GM19395 (cell line): ENCODE data around the gene FOSL1.

Experiments used
- ATAC-seq: cut with Tn5 transposase; IDR thresholded peaks from one replicate; pipeline ENCODE4 v1.9.1; 2021; ENCODE audit warnings: mild to moderate bottlenecking, moderate library complexity; ENCODE audit not compliant: unreplicated experiment

The FOSL1 gene

GRCh38 chr11:65865550-65866172, 34.5 kb downstream of the FOSL1 start:
- ATAC-seq = no peak

GRCh38 chr11:65864706-65865471, 35.3 kb downstream of the FOSL1 start:
- ATAC-seq = no peak

GRCh38 chr11:65863889-65864705, 36.1 kb downstream of the FOSL1 start:
- ATAC-seq = no peak

- no peak for ATAC-seq
Measured at GRCh38 chr11:65862941-65863888, 37.0 kb downstream of the FOSL1 start.

GRCh38 chr11:65862191-65862735, 37.9 kb downstream of the FOSL1 start:
- ATAC-seq = no peak

- ATAC-seq = no peak
Measured at GRCh38 chr11:65861533-65862183, 38.5 kb downstream of the FOSL1 start.

GRCh38 chr11:65861165-65861505, 39.1 kb downstream of the FOSL1 start:
- no peak for ATAC-seq

- ATAC-seq = peak; percentile 34
Measured at GRCh38 chr11:65860278-65861164, 39.7 kb downstream of the FOSL1 start, which contains the start of gene MUS81. TSS of gene MUS81 (plus strand) at chr11:65860433. CDS start at chr11:65860754, 321 bp downstream.

- no peak for ATAC-seq
Measured at GRCh38 chr11:65859812-65860277, 40.3 kb downstream of the FOSL1 start.

GRCh38 chr11:65859095-65859811, 40.9 kb downstream of the FOSL1 start:
- ATAC-seq = peak; percentile 56

- ATAC-seq = no peak
Measured at GRCh38 chr11:65858681-65859087, 41.5 kb downstream of the FOSL1 start.

GRCh38 chr11:65857853-65858680, 42.1 kb downstream of the FOSL1 start, which contains the start of gene CFL1:
TSS of gene CFL1 (minus strand) at chr11:65858180. CDS start at chr11:65858099, 81 bp downstream.
- peak; percentile 42 for ATAC-seq

GRCh38 chr11:65857500-65857852, 42.7 kb downstream of the FOSL1 start:
- peak; percentile 1 for ATAC-seq

GRCh38 chr11:65856689-65857499, 43.3 kb downstream of the FOSL1 start:
- ATAC-seq = peak; percentile 30

- ATAC-seq = no peak
Measured at GRCh38 chr11:65855927-65856363, 44.2 kb downstream of the FOSL1 start.
